G401.6 (cell line): ENCODE measurements around the gene GOLGA8M.
"Not testable (repeated sequence)": the region's sequence is repeated elsewhere in the genome, so short reads cannot be mapped to it uniquely, and the experiment has no call there.

Experiments used
- FAIRE-seq: peaks from 2 replicates; lab custom pipeline; 2012; peaks lifted over from hg19 to GRCh38; lab: Jason Lieb, UNC

The GOLGA8M gene

GRCh38 chr15:28656018-28656360, 56.2 kb downstream of the GOLGA8M start:
- FAIRE-seq = not testable (repeated sequence)

DNA sequence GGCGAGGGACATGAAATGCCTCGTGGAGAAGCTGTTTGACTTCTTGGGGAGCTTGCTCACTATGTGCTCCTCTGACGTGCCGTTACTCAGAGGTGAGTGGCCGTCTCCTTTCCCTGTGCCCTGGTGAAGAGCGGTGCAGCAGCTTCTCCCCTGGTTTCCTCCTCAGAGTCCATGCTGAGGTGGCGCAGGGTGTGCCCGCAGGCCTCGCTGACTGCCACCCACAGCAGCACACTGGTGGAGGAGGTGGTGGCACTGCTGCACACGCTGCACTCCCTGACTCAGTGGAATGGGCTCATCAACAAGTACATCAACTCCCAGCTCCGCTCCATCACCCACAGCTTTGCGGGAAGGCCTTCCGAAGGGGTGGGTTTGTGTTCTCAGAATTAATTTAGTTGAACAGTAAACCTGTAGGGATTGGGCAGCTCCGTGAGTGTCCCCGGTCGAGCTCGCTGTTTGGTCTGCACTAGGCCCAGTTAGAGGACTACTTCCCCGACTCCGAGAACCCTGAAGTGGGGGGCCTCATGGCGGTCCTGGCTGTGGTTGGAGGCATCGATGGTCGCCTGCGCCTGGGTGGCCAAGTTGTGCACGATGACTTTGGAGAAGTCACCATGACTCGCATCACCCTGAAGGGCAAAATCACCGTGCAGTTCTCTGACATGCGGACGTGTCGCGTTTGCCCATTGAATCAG, 56.7 kb downstream of the GOLGA8M start:
- FAIRE-seq = not testable (repeated sequence)

GRCh38 chr15:28654194-28654593, 58.0 kb downstream of the GOLGA8M start:
- FAIRE-seq = not testable (repeated sequence)

DNA sequence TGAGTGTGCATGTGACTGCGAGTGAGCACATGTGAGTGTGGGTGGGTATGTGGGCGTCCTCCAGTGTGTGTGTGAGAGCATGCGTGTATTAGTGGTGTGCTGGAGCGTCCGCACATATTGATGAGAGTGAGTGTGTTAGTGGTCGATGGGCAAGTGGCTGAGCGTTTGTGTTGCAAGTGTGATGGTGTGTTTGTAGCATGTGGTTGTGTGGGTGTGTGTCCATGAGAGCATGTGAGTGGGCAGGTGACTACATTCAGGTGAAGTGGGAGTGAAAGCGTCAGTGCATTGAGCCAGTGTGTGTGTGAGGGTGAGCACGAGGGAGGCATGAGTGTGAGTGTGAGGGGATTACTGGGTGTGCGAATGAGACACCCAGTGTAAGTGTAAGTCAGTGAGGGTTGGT, 59.7 kb downstream of the GOLGA8M start:
- not testable (repeated sequence) for FAIRE-seq
